Hepatocyte (in vitro differentiated cells): ENCODE data around the gene GNL3.

ENCODE experiments used
- EZH2 ChIP-seq: fragments of 200-600 bp; sonication (generic); IDR thresholded peaks from 2 replicates; pipeline ENCODE4 v1.6.1; 2016; ENCODE audit warnings: antibody characterized with exemption, mild to moderate bottlenecking, borderline replicate concordance
- EZH2phosphoT487 ChIP-seq: fragments of 200-600 bp; sonication (generic); IDR thresholded peaks from one replicate; pipeline ENCODE4 v1.6.1; 2018; ENCODE audit warnings: antibody characterized with exemption, mild to moderate bottlenecking, low read depth, moderate library complexity; ENCODE audit not compliant: unreplicated experiment, severe bottlenecking
- TF ChIP-seq, protein P1 (sequence below): fragments of 200-600 bp; sonication (generic); IDR thresholded peaks from 2 replicates; pipeline ENCODE4 v1.5.1; 2016; ENCODE audit warnings: antibody characterized with exemption, mild to moderate bottlenecking; ENCODE audit not compliant: poor library complexity

DNA sequence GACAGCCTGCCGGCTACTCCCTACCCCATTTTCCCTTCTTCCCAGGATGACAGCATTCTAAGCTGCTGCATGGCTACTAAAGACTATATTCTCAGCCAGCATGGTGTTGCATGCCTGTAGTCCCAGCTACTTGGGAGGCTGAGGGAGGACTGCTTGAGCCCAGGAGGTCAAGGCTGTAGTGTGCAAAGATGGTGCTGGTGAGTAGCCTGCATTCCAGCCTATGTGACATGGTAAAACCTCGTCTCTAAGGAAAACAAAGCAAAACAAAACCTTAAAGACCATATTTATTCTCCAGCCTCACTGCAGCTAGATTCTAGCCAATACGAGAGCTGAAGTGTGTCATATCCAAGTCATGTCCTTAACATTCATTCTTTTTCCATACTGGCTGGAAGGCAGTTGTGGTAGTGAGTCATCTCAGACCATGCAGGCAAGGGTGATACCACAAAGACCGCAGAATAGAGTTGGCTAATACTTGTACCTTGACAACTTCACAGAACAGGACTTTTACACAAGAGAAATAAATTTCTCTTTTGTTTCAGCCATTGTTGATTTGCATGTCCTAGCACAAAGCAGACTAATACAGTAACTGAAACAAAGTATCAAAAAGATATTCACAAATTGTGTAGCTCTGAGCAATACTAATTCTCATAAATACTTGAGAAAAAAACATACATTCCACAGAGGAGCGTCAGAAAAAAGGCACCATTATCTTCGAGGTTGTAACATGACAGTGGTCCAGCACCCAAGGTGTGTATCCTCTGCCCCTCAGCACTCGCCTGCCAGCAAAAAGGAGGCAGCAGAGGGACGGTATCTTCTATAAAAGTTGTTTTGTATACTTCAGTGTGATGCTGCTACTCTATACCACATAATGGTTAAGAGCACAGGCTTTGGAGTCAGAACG lies 15.0 kb upstream of the GNL3 start:
- TF ChIP-seq, protein P1, sequence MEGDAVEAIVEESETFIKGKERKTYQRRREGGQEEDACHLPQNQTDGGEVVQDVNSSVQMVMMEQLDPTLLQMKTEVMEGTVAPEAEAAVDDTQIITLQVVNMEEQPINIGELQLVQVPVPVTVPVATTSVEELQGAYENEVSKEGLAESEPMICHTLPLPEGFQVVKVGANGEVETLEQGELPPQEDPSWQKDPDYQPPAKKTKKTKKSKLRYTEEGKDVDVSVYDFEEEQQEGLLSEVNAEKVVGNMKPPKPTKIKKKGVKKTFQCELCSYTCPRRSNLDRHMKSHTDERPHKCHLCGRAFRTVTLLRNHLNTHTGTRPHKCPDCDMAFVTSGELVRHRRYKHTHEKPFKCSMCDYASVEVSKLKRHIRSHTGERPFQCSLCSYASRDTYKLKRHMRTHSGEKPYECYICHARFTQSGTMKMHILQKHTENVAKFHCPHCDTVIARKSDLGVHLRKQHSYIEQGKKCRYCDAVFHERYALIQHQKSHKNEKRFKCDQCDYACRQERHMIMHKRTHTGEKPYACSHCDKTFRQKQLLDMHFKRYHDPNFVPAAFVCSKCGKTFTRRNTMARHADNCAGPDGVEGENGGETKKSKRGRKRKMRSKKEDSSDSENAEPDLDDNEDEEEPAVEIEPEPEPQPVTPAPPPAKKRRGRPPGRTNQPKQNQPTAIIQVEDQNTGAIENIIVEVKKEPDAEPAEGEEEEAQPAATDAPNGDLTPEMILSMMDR = no peak
- TF ChIP-seq EZH2 (no peak), EZH2phosphoT487 (no peak)
